Ecto neural progenitor cell (in vitro differentiated cells): ENCODE results near the gene LOXL1.

Source experiments
- DNase-seq: peaks from one replicate; pipeline ENCODE4 v3.0.0-alpha.2; 2018; ENCODE audit warnings: low spot score

Gene LOXL1

DNA sequence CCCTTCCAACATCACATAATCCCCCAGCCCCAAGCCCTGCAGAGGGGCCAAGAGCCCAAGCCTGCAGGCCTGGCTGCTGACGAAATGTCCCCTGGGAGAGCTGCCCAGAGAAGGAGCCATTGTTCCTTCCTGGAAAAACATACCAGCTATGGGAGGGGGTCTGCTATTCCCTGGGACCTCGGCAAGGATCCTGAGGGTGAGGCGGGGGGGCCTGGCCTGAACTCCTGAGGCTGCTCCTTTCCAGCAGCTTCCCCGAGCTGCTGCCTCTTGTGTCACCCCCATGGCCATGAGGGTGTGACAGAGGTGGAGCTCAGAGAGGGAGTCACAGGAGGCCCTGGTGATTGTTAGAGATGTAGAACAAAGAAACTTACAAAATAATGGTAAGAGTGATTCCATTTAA is 12.9 kb downstream of the LOXL1 start:
- no peak for DNase-seq

DNA sequence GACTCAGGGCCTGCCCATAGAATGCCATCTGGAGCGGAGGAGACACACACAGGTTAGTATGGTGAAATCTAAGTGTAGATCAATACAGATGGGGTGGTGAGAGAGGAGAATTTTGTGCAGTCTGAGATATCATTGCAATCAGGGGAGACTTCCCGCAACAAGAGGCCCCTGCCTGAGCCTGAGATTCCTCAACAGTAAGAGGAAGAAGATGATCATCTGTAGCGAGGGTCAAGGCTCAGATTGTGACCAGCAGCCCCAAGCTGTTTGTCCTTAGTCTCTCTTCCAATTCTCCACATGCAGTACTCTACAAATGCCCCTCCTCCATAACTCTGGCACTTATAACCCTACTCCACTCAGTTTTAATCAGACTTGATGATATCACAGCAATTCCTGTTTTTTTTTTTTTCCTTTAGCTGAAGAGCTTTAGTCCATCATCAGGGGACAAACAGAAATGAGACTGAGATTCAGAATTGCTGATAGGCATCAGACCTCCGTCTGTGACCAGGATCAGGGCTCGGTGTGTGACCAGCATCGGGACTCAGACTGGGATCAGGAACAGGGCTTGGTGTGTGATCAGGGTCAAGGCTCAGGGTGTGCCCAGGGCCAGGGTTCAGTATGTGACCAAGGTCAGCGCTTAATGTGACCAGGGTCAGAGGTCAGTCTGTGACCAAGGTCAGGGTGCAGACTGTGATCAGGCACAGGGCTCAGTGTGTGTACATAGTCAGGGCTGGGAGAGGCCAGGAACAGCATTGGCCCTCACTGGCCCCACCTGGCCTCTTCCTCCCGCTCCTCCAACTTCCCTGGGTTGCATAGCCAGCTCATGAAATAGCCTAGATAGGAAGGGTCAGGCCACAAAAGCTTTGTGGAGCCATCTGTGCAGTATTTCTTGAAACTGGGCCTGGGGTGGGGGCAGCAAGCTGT is 14.1 kb downstream of the LOXL1 start:
- no peak for DNase-seq

DNA sequence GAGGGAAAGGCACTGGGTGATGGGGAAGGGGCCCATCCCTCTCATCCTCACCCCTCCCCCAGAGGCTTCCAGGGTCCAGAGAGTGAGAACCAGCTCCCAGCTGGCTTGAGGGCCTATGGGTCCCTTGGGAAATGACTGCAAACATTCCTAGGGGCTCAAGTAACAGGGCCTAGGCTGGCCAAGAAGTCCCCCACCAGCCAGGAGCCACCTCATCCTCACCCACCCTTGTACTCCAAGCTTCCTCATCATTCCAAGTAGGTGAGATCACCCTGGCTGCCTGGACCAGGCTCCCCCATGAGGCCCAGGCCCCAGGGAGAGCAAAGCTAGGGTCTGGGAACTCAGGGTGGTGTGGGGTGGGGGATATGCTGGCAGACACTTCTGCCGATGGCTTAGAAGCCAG is 14.8 kb downstream of the LOXL1 start:
- no peak for DNase-seq

DNA sequence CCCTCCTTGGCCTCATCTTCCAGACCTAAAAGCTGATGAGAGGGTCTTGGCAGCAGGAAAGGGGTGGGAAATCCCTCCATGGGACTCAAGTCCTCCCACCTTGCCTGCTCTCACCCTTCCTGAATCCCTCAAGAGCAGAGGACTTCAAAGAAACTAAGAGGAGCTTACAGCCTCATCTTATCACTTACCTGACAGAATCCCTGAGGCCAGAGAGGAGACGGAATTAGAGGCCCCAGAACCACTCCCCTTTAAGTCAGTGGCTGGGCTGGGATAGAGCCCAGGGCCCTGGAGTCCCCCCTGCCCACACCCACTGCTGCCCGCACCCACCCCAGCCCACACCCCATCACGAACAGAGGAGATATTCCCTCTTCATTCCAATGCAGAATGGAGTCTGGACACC is 15.2 kb downstream of the LOXL1 start:
- no peak for DNase-seq

DNA sequence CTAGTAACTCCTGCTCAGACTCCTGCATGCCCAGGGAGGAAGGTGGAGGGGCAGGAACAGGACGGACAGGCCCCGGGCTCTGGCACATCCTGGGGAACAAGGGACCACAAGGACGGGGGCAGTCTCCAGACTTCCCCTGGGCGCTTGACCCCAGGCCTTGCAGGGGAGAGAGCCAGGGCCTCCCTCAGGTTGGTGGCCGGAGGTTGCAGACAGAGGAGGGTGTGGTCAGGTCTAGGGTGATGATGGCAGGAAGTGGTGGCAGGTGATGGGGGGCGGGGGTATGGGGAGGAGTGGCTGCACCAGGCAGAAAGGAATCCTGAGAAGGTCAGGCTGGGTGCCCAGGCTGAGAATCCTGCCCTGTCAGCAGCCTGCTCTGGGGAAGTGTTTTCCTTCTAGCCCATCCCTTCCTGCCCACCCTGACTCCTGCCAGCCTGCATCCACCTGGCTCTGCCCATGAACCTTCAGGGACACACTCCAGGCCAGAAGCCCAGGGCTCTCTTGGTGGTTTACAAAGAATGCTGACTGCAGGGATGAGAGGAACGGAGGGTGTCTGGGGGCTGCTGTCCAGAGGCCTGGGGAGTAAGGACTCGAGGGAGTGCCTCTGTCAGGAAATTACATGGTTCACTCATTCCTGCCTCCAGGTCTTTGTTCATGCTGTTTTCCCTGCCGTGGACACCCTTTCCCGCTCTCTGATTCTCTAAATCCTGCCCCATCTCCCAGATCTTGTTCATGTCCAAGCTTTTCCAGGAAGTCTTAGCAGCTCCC is 15.8 kb downstream of the LOXL1 start:
- DNase-seq: no peak

DNA sequence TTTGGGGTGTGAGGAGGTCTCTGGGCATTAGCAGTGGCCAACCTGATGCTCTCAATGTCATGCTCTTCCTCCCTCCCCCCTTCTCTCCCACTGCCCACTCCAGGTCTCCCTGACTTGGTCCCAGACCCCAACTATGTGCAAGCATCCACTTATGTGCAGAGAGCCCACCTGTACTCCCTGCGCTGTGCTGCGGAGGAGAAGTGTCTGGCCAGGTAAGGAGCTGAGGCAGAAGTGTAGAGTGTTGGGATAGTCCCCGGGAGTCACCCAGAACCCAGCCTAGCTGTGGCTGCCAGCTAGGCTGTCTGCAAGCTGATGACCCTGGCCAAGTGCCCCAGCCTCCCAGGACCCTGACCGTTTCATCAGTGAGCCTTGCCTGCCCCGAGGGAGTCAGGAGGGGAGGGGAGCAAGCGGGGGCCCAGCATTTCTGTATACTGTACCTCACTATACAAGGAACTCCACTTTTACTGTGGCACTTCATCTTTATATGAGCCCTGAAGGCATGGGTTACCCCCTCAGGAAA is 16.5 kb downstream of the LOXL1 start:
- no peak for DNase-seq

DNA sequence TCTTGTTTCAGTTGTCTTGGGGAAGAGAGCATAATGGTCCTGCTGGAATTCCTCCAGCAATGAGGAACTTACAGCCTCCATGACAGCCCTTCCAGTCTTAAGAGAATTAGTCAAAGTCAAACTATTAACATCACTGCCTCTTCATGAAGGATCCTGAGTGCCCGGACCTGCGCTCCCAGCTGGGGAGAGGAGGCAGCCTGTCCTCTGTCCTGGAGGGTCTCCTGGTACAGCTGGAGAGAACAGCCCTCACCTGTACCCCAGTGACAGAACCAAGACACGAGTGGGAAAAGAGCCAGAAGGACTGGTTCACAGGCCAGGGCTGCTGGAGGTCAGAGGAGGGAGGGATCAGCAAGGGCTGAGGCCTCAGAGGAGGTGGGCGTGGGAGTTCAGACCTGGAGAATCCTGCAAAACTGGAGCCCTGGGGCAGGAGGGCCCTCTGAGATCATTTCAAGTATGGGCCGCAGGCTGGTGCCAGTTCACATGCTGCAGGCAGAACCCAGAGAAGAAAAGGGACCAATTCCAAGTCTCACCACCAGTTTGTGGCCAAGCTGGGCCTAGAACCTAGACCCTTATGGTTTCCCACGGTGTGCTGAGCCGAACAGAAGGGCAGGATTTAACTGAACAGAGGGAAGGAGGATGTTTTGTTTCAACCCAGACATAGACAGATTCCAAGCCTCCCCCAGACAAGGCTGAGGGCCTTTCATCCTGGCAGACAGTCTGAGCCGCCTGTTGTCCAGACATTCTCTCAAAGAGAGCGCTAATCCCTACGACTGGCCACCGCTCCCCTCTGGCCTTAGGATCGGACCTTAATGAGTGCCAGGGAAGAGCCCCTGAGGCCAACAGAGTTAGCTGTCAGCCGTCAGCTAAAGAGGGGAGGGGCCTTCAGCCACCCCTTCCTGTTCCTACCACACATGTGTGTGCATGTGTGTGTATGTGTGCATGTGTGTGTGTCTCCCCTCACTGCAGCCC is 18.2 kb downstream of the LOXL1 start:
- peak; percentile 76 for DNase-seq

DNA sequence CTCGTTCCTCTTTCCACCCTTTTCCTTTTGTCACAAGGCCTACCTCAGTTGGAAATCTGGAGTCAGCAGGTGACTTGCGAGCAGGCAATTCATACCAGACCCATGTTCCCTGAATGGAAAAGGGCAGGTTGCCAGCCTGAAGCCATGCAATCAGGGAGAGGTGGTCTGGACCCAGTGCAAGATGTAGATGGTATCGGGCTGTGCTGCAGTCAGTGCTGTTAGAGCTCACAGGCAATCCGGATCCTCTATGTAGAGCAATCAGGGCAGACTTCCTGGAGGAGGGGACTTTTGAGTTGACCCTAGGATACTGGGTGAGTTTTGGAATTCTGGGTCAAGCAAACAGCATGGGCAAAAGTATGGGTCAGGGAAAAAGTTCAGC is 18.9 kb downstream of the LOXL1 start:
- DNase-seq: no peak

DNA sequence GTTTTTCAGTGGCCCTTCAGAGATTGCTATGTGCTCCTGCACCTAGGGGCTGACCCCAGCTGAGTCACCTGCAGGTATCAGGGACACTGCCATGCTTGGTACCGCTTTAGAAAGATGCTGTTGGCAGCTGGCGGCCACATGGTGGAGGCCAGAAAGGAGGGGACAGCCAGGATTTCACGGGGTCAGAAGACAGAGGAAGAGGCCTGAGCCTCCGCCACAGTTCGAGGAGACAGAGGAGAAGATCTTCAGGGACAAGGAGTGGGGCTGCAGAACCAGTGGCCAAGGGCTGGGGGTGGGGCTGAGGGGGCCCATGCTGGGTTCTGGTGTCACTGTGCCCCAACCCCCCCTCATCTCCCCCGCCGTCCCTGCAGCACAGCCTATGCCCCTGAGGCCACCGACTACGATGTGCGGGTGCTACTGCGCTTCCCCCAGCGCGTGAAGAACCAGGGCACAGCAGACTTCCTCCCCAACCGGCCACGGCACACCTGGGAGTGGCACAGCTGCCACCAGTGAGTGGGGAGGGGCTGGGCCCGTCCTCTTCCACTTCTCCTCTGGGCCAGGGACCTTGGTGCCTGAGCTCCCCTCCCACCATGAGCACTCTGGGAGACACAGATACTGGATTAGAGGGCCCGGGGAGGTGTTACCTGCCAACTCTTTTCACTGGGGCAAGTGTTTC is 19.9 kb downstream of the LOXL1 start:
- DNase-seq: no peak

DNA sequence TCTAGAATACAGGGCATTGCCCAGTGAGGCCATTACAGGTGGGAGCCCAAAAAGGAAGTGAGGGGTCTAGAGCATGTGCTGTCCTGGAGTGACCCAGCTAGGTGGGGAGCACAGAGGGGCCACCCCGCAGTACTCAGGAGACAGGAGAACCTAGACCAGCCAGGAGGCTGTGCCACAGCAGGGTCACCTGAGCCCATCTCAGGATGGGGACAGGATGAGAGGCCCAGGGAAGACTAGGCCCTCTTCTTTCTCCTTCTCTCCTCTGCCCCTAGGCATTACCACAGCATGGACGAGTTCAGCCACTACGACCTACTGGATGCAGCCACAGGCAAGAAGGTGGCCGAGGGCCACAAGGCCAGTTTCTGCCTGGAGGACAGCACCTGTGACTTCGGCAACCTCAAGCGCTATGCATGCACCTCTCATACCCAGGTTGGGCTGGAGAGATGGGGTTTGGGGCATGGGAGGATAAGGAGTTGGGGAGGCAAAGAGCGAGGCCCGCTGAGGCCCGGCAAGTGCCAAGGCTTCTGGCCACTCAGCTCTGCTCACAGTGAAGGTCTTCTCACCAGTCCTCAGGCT is 20.6 kb downstream of the LOXL1 start:
- no peak for DNase-seq

DNA sequence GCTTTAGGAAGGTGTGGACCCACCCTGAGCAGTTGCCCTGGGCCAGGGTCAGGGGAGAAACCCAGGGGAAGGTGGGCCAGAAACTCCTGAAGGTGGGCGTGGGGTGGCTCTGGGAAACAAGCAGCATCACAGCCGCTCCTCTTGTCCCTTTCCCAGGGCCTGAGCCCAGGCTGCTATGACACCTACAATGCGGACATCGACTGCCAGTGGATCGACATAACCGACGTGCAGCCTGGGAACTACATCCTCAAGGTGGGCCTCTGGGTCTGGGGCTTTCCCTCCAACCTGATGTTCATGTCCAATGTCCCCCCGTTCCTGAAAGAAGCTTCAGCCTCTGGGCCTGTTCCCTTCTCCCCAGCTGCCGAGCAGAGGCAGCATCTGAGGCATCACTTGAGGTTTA is 21.4 kb downstream of the LOXL1 start:
- DNase-seq: no peak

DNA sequence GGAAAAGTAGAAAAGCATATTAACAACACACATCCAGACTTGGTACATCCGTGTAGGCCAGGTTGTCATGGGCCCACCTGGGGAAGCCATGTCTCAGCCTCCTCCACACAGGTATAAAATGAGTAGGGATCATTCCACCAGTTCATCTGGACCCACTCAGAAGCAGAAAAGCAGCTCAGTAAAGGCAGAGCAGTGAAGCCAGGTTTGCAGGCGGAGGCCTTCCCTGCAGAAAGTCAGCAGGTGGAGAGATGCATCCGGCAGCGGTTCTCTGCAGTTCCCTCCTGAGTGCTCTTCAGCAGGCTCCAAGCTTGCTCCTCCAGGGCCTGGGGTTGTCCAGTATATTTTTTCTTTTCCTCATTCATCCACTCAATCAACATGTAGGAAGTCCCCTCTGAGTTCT is 22.1 kb downstream of the LOXL1 start:
- DNase-seq: no peak

DNA sequence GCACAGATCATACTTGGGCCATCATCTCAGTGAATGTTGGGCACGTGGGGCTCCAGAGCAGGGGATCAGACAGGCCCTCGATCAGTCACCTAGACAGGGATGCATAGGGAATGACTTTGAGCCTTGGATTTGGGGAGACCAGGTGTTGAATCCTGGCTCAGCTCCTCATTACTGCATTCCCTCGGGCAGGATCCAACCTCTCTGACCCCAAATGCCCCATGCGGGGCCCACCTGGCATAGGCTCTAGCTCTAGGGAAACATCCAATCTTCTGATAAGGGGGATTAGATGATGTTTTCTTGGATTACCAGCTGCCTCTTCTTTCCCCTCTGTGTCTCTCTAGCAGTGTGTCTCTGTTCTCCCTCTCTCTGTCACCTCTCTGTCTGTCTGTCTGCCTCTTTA is 22.7 kb downstream of the LOXL1 start:
- no peak for DNase-seq

DNA sequence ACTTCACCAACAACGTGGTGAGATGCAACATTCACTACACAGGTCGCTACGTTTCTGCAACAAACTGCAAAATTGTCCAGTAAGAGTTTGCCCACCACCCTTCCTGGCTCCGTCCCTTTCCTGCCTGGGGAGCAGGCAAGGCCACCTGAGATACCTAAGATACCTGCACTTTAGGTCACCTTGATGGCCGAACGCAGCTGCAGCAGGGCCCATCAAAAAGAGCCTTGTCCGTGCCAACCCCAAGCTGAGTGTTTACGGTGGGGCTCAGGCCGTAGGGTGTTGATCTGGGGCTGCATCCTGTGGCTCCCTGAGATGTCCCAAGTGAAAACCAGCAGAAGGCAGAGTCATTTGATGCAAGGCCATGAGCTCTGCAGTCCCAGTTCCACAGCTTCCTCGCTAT is 23.2 kb downstream of the LOXL1 start:
- no peak for DNase-seq

DNA sequence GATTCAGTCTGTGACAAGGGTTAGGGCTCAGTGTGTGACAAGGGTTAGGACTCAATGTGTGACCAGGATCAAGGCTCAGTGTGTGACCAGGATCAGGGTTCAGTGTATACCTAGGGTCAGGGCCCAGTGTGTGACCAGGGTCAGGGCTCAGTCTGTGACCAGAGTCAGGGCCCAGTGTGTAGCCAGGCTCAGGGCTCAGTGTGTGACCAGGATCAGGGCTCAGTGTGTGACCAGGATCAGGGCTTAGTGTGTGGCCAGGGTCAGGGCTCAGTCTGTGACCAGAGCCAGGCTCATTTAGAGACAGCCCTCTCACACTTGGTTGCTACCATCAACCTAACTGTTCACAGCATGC is 24.2 kb downstream of the LOXL1 start:
- DNase-seq: no peak

DNA sequence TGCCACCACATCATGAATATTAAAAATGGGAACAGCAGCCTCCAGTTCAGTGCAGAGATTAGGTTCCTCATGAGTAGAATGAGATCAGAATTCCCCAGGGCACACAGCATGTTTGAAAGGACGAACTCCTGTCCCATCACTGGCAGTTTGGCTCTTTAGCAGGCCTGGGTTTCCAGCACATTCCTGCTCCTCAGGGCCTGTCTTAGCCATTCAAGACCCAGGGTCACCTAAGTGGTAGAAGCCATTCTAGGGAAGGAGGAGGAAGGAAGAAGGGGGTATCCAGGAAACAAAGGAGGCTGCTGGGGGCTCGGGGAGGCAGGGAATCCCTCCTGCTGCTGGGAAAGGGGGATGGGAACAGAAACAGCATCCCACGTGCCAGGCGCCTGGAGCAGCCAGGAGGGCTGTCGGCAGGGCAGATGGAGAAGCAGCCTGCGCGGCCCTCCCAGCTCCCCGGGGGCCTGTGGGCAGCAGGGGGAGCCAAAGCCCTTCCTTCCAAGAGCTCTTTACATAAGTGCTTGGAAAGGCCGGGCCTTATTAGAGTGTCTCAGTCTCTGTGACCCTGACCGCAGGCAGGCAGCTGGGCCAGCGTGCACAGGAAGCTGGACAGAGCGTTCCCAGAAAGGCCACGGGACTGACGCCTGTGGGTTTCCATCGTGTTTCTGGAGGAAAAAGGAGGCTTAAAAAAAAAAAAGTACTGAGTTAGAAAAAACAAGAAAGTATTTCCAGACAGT is 24.7 kb downstream of the LOXL1 start:
- DNase-seq: peak; percentile 84

DNA sequence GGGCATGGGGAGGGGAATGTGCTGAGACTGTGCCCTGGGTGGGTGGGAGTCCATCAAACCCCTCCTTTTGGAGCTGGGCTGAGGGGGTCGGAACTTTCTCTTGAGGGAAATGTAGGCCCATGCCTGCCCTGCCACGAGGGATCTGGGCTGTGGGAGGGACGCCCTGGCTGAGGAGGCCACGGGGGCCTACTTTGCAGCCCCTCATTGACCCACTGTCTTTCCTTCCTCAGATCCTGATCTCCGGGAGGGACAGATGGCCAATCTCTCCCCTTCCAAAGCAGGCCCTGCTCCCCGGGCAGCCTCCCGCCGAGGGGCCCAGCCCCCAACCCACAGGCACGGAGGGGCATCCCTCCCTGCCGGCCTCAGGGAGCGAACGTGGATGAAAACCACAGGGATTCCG is 25.3 kb downstream of the LOXL1 start:
- no peak for DNase-seq

DNA sequence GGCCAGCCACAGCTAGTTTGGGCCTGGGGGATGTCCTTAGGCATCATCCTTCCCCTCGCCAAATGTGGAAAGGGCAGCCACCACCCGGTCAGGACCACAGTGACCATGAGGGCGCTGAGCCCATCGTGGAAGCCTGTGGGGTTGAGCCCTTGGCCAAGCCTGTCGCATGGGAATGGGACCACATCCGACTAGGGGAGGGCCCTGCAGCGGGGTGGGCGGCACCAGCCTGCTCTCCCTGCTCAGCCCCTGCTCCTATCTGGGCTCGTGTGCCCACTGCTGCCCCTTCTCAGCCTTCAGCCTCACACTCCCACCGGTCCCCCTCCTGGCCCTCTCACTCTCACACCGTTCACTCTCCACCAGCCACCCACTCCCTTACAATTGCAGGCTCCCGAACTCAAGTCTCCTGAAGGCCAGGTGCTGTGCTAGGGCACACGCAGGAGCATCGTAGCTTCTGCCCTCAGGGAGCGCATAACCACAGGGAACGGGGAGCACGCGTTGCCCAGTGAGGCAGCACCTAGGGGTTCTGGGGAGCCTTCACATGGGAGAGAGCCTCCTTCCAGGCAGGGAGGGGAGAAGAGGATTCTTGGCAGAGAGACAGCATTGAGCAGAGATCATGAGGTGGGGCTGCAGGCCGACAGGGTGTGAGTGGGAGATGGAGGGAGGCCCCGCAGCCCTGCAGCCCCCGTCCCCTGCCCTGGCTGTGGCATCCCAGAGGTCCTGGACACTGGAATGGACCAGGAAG is 26.1 kb downstream of the LOXL1 start:
- DNase-seq: no peak

DNA sequence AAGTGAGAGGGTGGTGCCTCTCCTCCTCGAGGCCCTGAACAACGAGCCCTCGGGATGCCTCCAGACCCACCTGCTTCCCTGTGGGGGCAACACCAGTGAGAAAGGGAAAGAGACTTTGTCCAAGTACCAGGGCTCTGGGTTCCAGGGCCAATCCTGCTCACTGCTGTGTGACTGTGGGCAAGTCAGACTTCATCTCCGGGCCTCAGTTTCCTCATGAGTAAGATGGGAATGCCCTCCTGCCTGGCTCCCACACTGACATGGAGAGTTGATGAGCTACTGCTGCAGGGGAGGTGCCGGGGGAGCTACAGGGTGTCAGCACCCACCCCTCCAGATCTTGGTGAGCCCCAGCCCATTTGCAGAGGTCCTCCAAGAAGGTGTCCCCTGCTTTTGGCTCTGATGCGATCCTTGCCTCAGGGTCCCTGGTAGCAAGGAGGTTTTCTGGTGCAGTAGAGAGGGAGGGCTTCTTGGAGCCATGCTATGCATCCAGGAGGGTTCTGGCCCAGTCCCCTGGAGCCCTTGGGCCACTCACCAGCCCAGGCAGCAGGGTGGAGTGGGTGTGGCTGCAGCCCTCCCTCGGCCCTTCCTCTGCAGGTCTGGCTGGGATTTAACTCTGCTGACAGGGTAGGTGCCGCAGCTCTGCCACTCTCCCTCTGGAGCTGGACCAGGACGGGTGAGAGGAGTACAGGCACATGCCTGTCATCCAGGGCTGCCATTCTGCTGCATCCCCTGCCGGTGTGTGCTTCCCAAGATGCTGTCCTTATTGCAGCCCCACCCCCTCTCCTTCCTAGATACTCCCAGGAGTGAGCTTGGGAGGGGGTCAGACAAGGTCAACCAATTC is 26.9 kb downstream of the LOXL1 start:
- DNase-seq: no peak
